HG03175 (cell line): ENCODE data around the gene HAND2.

Experiments
- ATAC-seq: cut with Tn5 transposase; IDR thresholded peaks from one replicate; pipeline ENCODE4 v1.9.1; 2021; ENCODE audit warnings: mild to moderate bottlenecking, moderate library complexity; ENCODE audit not compliant: unreplicated experiment

Gene HAND2

DNA sequence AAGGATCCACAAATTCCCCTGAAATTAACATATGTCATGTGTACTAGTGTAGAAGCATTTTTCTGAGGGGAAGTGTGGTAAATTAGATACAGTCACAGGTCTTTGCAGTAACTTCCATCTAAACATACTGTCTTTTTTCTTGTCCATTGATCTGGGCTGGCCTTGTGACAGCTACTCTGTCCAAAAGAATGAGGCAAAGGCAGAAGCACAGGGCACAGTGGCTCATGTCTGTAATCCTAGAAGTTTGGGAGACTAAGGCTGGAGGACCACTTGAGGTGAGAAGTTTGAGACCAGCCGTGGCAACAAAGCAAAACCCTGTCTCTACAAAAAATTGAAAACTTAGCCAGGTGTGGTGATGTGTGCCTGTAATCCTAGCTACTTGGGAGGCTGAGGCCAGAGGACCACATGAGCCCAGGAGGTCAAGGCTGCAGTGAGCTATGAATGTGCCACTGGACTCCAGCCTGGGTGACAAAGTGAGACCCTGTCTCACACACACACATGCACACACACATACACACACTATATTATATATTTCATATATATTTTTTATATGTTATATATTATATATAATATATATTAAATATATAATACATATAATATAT, 47.6 kb downstream of the HAND2 start:
- ATAC-seq = no peak

DNA sequence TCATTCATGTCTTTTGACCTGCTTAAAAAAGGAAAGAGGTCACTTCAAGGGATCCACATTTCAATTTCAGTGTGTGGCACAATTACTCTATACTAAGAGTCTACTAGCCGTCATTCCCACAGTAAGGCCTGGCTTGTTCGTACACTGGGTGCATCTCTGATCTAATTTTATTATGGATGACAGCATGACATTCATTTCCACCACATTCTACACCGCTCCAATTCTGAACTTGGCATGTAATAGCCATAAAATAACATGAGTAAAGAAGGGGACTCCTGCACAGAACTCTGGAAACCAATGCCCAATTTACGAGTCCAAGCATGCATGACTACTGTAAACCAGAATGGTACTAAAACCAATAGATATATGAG, 51.1 kb downstream of the HAND2 start:
- ATAC-seq = no peak

DNA sequence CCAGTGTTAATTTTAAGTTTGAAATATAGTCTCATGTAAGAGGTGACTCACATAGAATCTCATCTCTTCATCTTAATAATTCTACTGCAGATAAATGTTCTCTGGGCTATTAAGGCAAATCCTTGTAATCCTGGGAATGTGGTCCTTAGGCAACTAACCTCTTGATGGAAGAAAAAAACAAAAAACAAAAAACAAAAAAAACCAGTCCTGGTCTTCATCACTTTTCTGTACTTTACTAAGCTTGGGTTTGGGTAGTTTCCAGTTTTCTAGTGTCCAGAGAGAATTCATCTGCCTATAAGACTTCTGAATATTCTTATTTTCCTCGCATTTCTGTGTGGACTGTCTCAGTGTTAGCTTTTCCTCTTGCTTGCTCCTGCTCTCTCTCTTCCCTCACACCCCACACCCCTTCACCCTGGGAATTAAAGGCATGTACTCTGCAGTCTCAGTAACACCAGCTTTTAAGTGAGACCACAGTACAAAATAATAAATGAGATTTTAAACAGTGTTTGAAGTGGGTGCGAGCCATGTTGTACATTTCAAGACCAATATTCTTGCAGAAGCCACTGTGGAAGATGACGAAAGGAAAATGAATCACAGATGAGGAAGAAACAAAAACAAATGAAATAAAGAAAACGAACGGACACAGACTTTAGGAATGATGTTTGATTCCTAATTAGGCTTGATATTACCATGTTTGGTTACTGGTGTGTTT, 51.7 kb downstream of the HAND2 start:
- ATAC-seq = no peak

DNA sequence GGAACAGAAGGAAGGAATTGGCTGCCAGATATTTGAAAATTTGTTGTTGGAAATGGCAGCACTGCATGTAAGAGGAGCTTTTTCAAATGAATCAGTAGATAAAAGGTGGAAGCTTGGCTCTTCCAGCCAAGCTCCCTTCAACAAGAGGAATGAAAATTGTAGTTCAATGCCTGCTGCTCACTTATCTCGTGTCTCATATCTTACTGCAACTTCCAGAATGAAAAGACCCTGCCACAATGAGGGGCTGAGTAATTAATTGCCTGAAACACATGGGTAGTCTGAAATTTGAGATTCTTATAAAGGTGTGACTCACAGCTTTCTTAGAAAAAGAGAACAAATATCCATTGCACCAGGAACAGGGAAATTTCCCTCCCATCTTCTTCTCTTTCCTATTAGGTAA, 53.0 kb downstream of the HAND2 start:
- no peak for ATAC-seq
